Natural killer cell treated with Interleukin-12 subunit alpha and Interleukin-12 subunit beta and Interleukin-15 and Interleukin-18, amount 100 ng/mL, for 72 hours (primary cell): ENCODE measurements around the gene XPC. TPM values are rescaled to one million over a fixed set of nuclear protein-coding genes. Genes with fewer than 3 reads are reported as not detected.

Experiments used
- ATAC-seq, 2 donors: fragments of 150-1000 bp; cut with Tn5 transposase in 1 of 2; sonication (Bioruptor Pico), chemical (Tn5 transposase) in 1 of 2; 2 replicates each; pipeline ENCODE4 v1.10.0; 2021
- DNase-seq: peaks from one replicate; pipeline ENCODE4 v3.0.0; 2022; ENCODE audit warnings: low spot score
- H3K27ac Mint-ChIP-seq, 2 donors: 1 replicate in 1 of 2; 2 replicates in 1 of 2; pipeline ENCODE4 v1.8.0; 2022; ENCODE audit warnings: mixed read lengths in 2 of 2, mild to moderate bottlenecking in 1 of 2, moderate library complexity in 1 of 2
- H3K27me3 Mint-ChIP-seq, 2 donors: 1 replicate in 1 of 2; 2 replicates in 1 of 2; pipeline ENCODE4 v1.8.0; 2022; ENCODE audit warnings: mixed read lengths in 2 of 2
- H3K36me3 Mint-ChIP-seq: one replicate; pipeline ENCODE4 v1.8.0; 2022; ENCODE audit warnings: mixed read lengths
- H3K4me1 Mint-ChIP-seq, 2 donors: 1 replicate in 1 of 2; 2 replicates in 1 of 2; pipeline ENCODE4 v1.8.0; 2022; ENCODE audit warnings: low read depth in 2 of 2, mixed read lengths in 2 of 2, mild to moderate bottlenecking in 1 of 2
- H3K4me3 Mint-ChIP-seq: one replicate; pipeline ENCODE4 v1.8.0; 2022; ENCODE audit warnings: mixed read lengths
- H3K9me3 Mint-ChIP-seq: 2 replicates; pipeline ENCODE4 v1.8.0; 2022; ENCODE audit warnings: mixed read lengths
- total RNA-seq, 2 donors: library from RNA; stranded (reverse); gene quantifications; one replicate each; pipeline ENCODE4 v1.2.3, GENCODE V29; 2022

The XPC gene
- total RNA-seq, 2 donors from 2014 or later = 24.6 to 31.5 TPM

GRCh38 chr3:14145236-14145635 is 33.2 kb downstream of the XPC start:
- H3K4me1 Mint-ChIP-seq = peaks cover 44 to 47% of the 10 kb centered on the region in 2 donors
- no peaks in the 10 kb centered on the region for H3K27me3 Mint-ChIP-seq
- peak; percentile 18 for DNase-seq
- peak overlapping the region; percentile 30 for H3K4me3 Mint-ChIP-seq
- ATAC-seq = no peak
- peak overlapping the region; percentile 89 to 94 for H3K27ac Mint-ChIP-seq
- peaks cover 4% of the 10 kb centered on the region for H3K36me3 Mint-ChIP-seq
- H3K9me3 Mint-ChIP-seq = no peaks in the 10 kb centered on the region

- H3K27me3 Mint-ChIP-seq = no peaks in the 10 kb centered on the region
- peaks cover 4% of the 10 kb centered on the region for H3K36me3 Mint-ChIP-seq
- peak overlapping the region; percentile 89 to 94 for H3K27ac Mint-ChIP-seq
- peak overlapping the region; percentile 76 for H3K4me3 Mint-ChIP-seq
- peaks cover 46 to 47% of the 10 kb centered on the region in 2 donors for H3K4me1 Mint-ChIP-seq
- ATAC-seq (peak; percentile 89 to 91), DNase-seq (peak; percentile 87)
- H3K9me3 Mint-ChIP-seq = no peaks in the 10 kb centered on the region
Observed at GRCh38 chr3:14144423-14145075, 33.9 kb downstream of the XPC start.

GRCh38 chr3:14143271-14144225 is 34.9 kb downstream of the XPC start:
- Mint-ChIP-seq H3K27me3 (no peaks in the 10 kb centered on the region), H3K4me3 (peak overlapping the region; percentile 80), H3K27ac (peak overlapping the region; percentile 94 to 95), H3K36me3 (peaks cover 4% of the 10 kb centered on the region), H3K4me1 (peaks cover 47 to 48% of the 10 kb centered on the region in 2 donors), H3K9me3 (no peaks in the 10 kb centered on the region)
- DNase-seq (no peak), ATAC-seq (no peak)

- H3K27ac Mint-ChIP-seq = peak overlapping the region; percentile 94 to 95
- DNase-seq = peak; percentile 67
- no peaks in the 10 kb centered on the region for H3K27me3 Mint-ChIP-seq
- peaks cover 47 to 48% of the 10 kb centered on the region in 2 donors for H3K4me1 Mint-ChIP-seq
- no peaks in the 10 kb centered on the region for H3K9me3 Mint-ChIP-seq
- ATAC-seq = no peak
- peaks cover 4% of the 10 kb centered on the region for H3K36me3 Mint-ChIP-seq
- peak overlapping the region; percentile 80 for H3K4me3 Mint-ChIP-seq
Observed at GRCh38 chr3:14142567-14143270, 35.7 kb downstream of the XPC start.

GRCh38 chr3:14141602-14142341 is 36.6 kb downstream of the XPC start:
- ATAC-seq (peak in 1 of 2 donors; percentile 5), DNase-seq (peak; percentile 50)
- peak overlapping the region; percentile 94 to 95 for H3K27ac Mint-ChIP-seq
- no peaks in the 10 kb centered on the region for H3K27me3 Mint-ChIP-seq
- H3K9me3 Mint-ChIP-seq = no peaks in the 10 kb centered on the region
- H3K4me3 Mint-ChIP-seq = peak overlapping the region; percentile 80
- H3K36me3 Mint-ChIP-seq = no peaks in the 10 kb centered on the region
- peaks cover 47 to 48% of the 10 kb centered on the region in 2 donors for H3K4me1 Mint-ChIP-seq

- Mint-ChIP-seq H3K4me1 (peaks cover 44 to 45% of the 10 kb centered on the region in 2 donors), H3K4me3 (peak overlapping the region; percentile 80), H3K9me3 (no peaks in the 10 kb centered on the region), H3K27me3 (no peaks in the 10 kb centered on the region), H3K36me3 (no peaks in the 10 kb centered on the region), H3K27ac (peak overlapping the region; percentile 94 to 95)
- ATAC-seq (no peak), DNase-seq (peak; percentile 54)
Observed at GRCh38 chr3:14141144-14141543, 37.3 kb downstream of the XPC start.

- no peak for DNase-seq
- H3K27ac Mint-ChIP-seq = no peak overlapping the region
- H3K4me3 Mint-ChIP-seq = no peak overlapping the region
- H3K4me1 Mint-ChIP-seq = peaks cover 40 to 43% of the 10 kb centered on the region in 2 donors
- no peaks in the 10 kb centered on the region for H3K9me3 Mint-ChIP-seq
- H3K36me3 Mint-ChIP-seq = no peaks in the 10 kb centered on the region
- no peak for ATAC-seq
- no peaks in the 10 kb centered on the region for H3K27me3 Mint-ChIP-seq
Observed at GRCh38 chr3:14140668-14141067, 37.7 kb downstream of the XPC start.

GRCh38 chr3:14139771-14140170 is 38.6 kb downstream of the XPC start:
- Mint-ChIP-seq H3K4me3 (no peak overlapping the region), H3K36me3 (no peaks in the 10 kb centered on the region), H3K27ac (no peak overlapping the region), H3K9me3 (no peaks in the 10 kb centered on the region), H3K27me3 (no peaks in the 10 kb centered on the region), H3K4me1 (peaks cover 33 to 38% of the 10 kb centered on the region in 2 donors)
- DNase-seq = peak; percentile 48
- ATAC-seq = no peak

- H3K36me3 Mint-ChIP-seq = no peaks in the 10 kb centered on the region
- no peak overlapping the region for H3K4me3 Mint-ChIP-seq
- DNase-seq (peak; percentile 54), ATAC-seq (no peak)
- no peaks in the 10 kb centered on the region for H3K9me3 Mint-ChIP-seq
- no peaks in the 10 kb centered on the region for H3K27me3 Mint-ChIP-seq
- peaks cover 26 to 32% of the 10 kb centered on the region in 2 donors for H3K4me1 Mint-ChIP-seq
- no peak overlapping the region for H3K27ac Mint-ChIP-seq
Observed at GRCh38 chr3:14138878-14139655, 39.3 kb downstream of the XPC start.

- no peak for ATAC-seq
- Mint-ChIP-seq H3K4me3 (no peak overlapping the region), H3K27ac (no peak overlapping the region), H3K27me3 (no peaks in the 10 kb centered on the region), H3K36me3 (no peaks in the 10 kb centered on the region), H3K9me3 (no peaks in the 10 kb centered on the region), H3K4me1 (peaks cover 22 to 28% of the 10 kb centered on the region in 2 donors)
- peak; percentile 25 for DNase-seq
Observed at GRCh38 chr3:14138109-14138877, 40.1 kb downstream of the XPC start.

GRCh38 chr3:14137445-14137844 is 41.0 kb downstream of the XPC start:
- no peak overlapping the region for H3K27ac Mint-ChIP-seq
- H3K36me3 Mint-ChIP-seq = peaks cover 4% of the 10 kb centered on the region
- no peaks in the 10 kb centered on the region for H3K27me3 Mint-ChIP-seq
- DNase-seq (no peak), ATAC-seq (no peak)
- H3K9me3 Mint-ChIP-seq = no peaks in the 10 kb centered on the region
- H3K4me1 Mint-ChIP-seq = peaks cover 15 to 22% of the 10 kb centered on the region in 2 donors
- no peak overlapping the region for H3K4me3 Mint-ChIP-seq

GRCh38 chr3:14137004-14137403 is 41.4 kb downstream of the XPC start:
- H3K4me1 Mint-ChIP-seq = peaks cover 10 to 17% of the 10 kb centered on the region in 2 donors
- DNase-seq = peak; percentile 35
- H3K36me3 Mint-ChIP-seq = peaks cover 4% of the 10 kb centered on the region
- no peaks in the 10 kb centered on the region for H3K9me3 Mint-ChIP-seq
- ATAC-seq = no peak
- H3K4me3 Mint-ChIP-seq = no peak overlapping the region
- H3K27ac Mint-ChIP-seq = no peak overlapping the region
- no peaks in the 10 kb centered on the region for H3K27me3 Mint-ChIP-seq
